ENCODE results near the gene LCN12.

Gene LCN12

GRCh38 chr9:136926154-136926704 lies 25.8 kb upstream of the LCN12 start:
- Histone ChIP-seq H3K27me3 (ENCODE audit: control insufficient read depth, insufficient read depth, low read length) (no peaks in the 10 kb centered on the region), H3K9me3 (ENCODE audit: control insufficient read depth, low read length) (no peaks in the 10 kb centered on the region), H3K4me2 (ENCODE audit: low read length) (no peak overlapping the region), H3K4me3 (ENCODE audit: low read depth, low read length) (no peak overlapping the region), H3K4me1 (no peaks in the 10 kb centered on the region), H2AFZ (no peak overlapping the region), H3K36me3 (ENCODE audit: control insufficient read depth, insufficient read depth, low read length) (no peaks in the 10 kb centered on the region), H3K9ac (no peak overlapping the region), H3K79me2 (no peaks in the 10 kb centered on the region), H3K27ac (no peak overlapping the region)
- TF ChIP-seq CTCF (IDR thresholded peaks at IDR 0.05), result no peak

- Histone ChIP-seq H3K27me3 (ENCODE audit: control insufficient read depth, insufficient read depth, low read length) (no peaks in the 10 kb centered on the region), H3K36me3 (ENCODE audit: control insufficient read depth, insufficient read depth, low read length) (no peaks in the 10 kb centered on the region), H3K4me2 (ENCODE audit: low read length) (no peak overlapping the region), H3K4me3 (ENCODE audit: low read depth, low read length) (no peak overlapping the region), H3K79me2 (no peaks in the 10 kb centered on the region), H2AFZ (no peak overlapping the region), H3K9me3 (ENCODE audit: control insufficient read depth, low read length) (no peaks in the 10 kb centered on the region), H3K9ac (no peak overlapping the region), H3K4me1 (no peaks in the 10 kb centered on the region), H3K27ac (no peak overlapping the region)
- TF ChIP-seq CTCF (IDR thresholded peaks at IDR 0.05), result no peak
These were observed 25.3 kb upstream of the LCN12 start for GRCh38 chr9:136926749-136927148.

GRCh38 chr9:136927343-136928271 lies 24.5 kb upstream of the LCN12 start:
- Histone ChIP-seq H3K4me2 (ENCODE audit: low read length) (no peak overlapping the region), H3K79me2 (no peaks in the 10 kb centered on the region), H3K9me3 (ENCODE audit: control insufficient read depth, low read length) (no peaks in the 10 kb centered on the region), H2AFZ (no peak overlapping the region), H3K4me3 (ENCODE audit: low read depth, low read length) (no peak overlapping the region), H3K36me3 (ENCODE audit: control insufficient read depth, insufficient read depth, low read length) (no peaks in the 10 kb centered on the region), H3K27me3 (ENCODE audit: control insufficient read depth, insufficient read depth, low read length) (no peaks in the 10 kb centered on the region), H3K9ac (no peak overlapping the region), H3K4me1 (no peaks in the 10 kb centered on the region), H3K27ac (no peak overlapping the region)
- no peak for TF ChIP-seq CTCF (IDR thresholded peaks at IDR 0.05)

GRCh38 chr9:136928591-136928990 lies 23.5 kb upstream of the LCN12 start:
- H3K27me3 ChIP-seq (ENCODE audit: control insufficient read depth, insufficient read depth, low read length), result no peaks in the 10 kb centered on the region
- no peaks in the 10 kb centered on the region for H3K36me3 ChIP-seq (ENCODE audit: control insufficient read depth, insufficient read depth, low read length)
- H3K9ac ChIP-seq, result no peak overlapping the region
- H3K79me2 ChIP-seq, result no peaks in the 10 kb centered on the region
- no peaks in the 10 kb centered on the region for H3K4me1 ChIP-seq
- H3K4me2 ChIP-seq (ENCODE audit: low read length), result no peak overlapping the region
- no peak for TF ChIP-seq CTCF (IDR thresholded peaks at IDR 0.05)
- H3K9me3 ChIP-seq (ENCODE audit: control insufficient read depth, low read length), result no peaks in the 10 kb centered on the region
- no peak overlapping the region for H2AFZ ChIP-seq
- no peak overlapping the region for H3K4me3 ChIP-seq (ENCODE audit: low read depth, low read length)
- no peak overlapping the region for H3K27ac ChIP-seq

Measured in parathyroid adenoma (tissue), 2 donors.